H1 (cell line): ENCODE results near the gene GDF9. TPM values are rescaled to one million over a fixed set of nuclear protein-coding genes. Genes with fewer than 3 reads are reported as not detected.

ENCODE experiments used
- BACH1 ChIP-seq: IDR thresholded peaks from 2 replicates; pipeline ENCODE4 v1.6.1; 2012; ENCODE audit warnings: low read length, improper control_type of control experiment
- CHD1 ChIP-seq: IDR thresholded peaks from 2 replicates; pipeline ENCODE4 v1.6.1; 2012; ENCODE audit warnings: low read depth, low read length, improper control_type of control experiment
- CTCF ChIP-seq, 3 experiments: IDR thresholded peaks; 1 replicate in 2 of 3; 2 replicates in 1 of 3; pipeline versions ENCODE4 v1.5.1 to v1.6.1; 2011; ENCODE audit warnings: low read length in 3 of 3, mild to moderate bottlenecking in 3 of 3, inconsistent platforms in 2 of 3, low read depth in 1 of 3, moderate library complexity in 1 of 3; ENCODE audit not compliant: insufficient read depth in 1 of 3; ENCODE audit errors: control extremely low read depth in 1 of 3
- KDM1A ChIP-seq: fragments of 200-600, 300-600 bp; sonication (generic); IDR thresholded peaks from 2 replicates; pipeline ENCODE4 v1.7.1; 2016; ENCODE audit warnings: mild to moderate bottlenecking, low read length, borderline replicate concordance
- POLR2A ChIP-seq, 2 experiments: IDR thresholded peaks; 1 replicate in 1 of 2; 2 replicates in 1 of 2; pipeline ENCODE4 v1.6.1; 2011; ENCODE audit warnings: low read depth in 2 of 2, low read length in 2 of 2, mild to moderate bottlenecking in 2 of 2; ENCODE audit errors: control extremely low read depth in 1 of 2
- RBBP5 ChIP-seq: IDR thresholded peaks from 2 replicates; pipeline ENCODE4 v1.7.1; 2012; ENCODE audit warnings: low read depth, mild to moderate bottlenecking, inconsistent platforms, low read length, moderate library complexity, borderline replicate concordance
- SIX5 ChIP-seq: IDR thresholded peaks from 2 replicates; pipeline ENCODE4 v1.6.1; 2011; ENCODE audit warnings: mild to moderate bottlenecking, low read depth, low read length
- ZNF274 ChIP-seq: IDR thresholded peaks from 2 replicates; pipeline ENCODE4 v1.7.0; 2012; ENCODE audit warnings: low read length, borderline replicate concordance; ENCODE audit errors: extremely low read depth
- polyA plus RNA-seq, 7 experiments: library from polyadenylated mRNA; depleted of rRNA in 3 of 7; stranded (reverse) in 5 of 7; unstranded in 2 of 7; fragments of >200 nt in 5 of 7; fragments of 200-250 nt in 2 of 7; gene quantifications; 1 replicate in 5 of 7; 2 replicates in 1 of 7; 4 replicates in 1 of 7; pipeline versions ENCODE4 v1.2.1 to v1.2.3, GENCODE V29; 2011 to 2013; ENCODE audit warnings: missing spikeins in 2 of 7, mixed read lengths in 2 of 7
- total RNA-seq: library from RNA; stranded (reverse); fragmentation: NEBNext Ultra II Directional; extraction: Animal tissue kit (Norgen Biotek cat#: 25700); gene quantifications from 2 replicates; pipeline ENCODE4 v1.2.1, GENCODE V29; 2021

GDF9 gene
- total and polyA plus RNA-seq, 2 of the 8 experiments (the other 6 are each of a cell fraction or from before 2014, with no cell fraction given): 0.14 TPM; not detected in 1

- TF ChIP-seq CTCF (IDR thresholded peaks at IDR 0.05; ENCODE audit: control extremely low read depth in 1 of 3, insufficient read depth in 1 of 3, low read depth in 1 of 3, low read length in 3 of 3) (no peak), ZNF274 (no peak), RBBP5 (no peak), BACH1 (no peak), KDM1A (no peak), POLR2A (IDR thresholded peaks at IDR 0.05; ENCODE audit: control extremely low read depth in 1 of 2, low read depth in 2 of 2, low read length in 2 of 2) (no peak), SIX5 (no peak), CHD1 (no peak)
- TF ChIP-seq, all 59 proteins: peak for 0
Observed at GRCh38 chr5:132831095-132831860, 35.0 kb downstream of the GDF9 start (continued).
